ENCODE data around the gene INTS7.
"Not testable (repeated sequence)": the region's sequence is repeated elsewhere in the genome, so short reads cannot be mapped to it uniquely, and the experiment has no call there.

INTS7 gene

DNA sequence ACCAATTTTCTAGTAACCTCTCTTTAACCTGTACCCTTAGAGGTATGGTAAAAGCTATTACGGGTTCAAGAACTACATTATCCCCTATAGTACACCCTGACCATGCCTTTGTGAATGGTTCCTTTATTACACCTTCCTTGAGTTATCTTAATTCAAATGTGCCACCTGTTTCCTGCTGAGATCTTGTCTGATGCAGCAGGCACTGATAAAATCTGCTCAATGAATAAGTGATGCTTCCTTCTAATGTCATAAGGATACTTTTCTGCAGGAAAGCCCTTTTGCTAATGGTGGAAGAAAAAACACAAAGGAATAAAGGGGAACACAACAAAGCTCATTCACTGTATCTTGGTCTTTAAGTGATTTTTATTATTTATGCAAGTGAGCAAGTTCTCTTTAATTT is 25.8 kb downstream of the INTS7 start:
- Histone ChIP-seq H3K4me1 (ENCODE audit: control insufficient read depth in 1 of 2, insufficient read depth in 1 of 2, low read depth in 1 of 2, low read length in 1 of 2) (peaks cover 5 to 6% of the 10 kb centered on the region in 2 experiments), H3K27ac (no peak overlapping the region), H3K4me3 (ENCODE audit: low read depth in 1 of 2, low read length in 1 of 2) (no peak overlapping the region), H3K9me3 (no peaks in the 10 kb centered on the region), H3K27me3 (no peaks in the 10 kb centered on the region), H3K36me3 (peaks cover 22% of the 10 kb centered on the region)
- TF ChIP-seq, protein P1, sequence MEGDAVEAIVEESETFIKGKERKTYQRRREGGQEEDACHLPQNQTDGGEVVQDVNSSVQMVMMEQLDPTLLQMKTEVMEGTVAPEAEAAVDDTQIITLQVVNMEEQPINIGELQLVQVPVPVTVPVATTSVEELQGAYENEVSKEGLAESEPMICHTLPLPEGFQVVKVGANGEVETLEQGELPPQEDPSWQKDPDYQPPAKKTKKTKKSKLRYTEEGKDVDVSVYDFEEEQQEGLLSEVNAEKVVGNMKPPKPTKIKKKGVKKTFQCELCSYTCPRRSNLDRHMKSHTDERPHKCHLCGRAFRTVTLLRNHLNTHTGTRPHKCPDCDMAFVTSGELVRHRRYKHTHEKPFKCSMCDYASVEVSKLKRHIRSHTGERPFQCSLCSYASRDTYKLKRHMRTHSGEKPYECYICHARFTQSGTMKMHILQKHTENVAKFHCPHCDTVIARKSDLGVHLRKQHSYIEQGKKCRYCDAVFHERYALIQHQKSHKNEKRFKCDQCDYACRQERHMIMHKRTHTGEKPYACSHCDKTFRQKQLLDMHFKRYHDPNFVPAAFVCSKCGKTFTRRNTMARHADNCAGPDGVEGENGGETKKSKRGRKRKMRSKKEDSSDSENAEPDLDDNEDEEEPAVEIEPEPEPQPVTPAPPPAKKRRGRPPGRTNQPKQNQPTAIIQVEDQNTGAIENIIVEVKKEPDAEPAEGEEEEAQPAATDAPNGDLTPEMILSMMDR (IDR thresholded peaks at IDR 0.05): no peak

DNA sequence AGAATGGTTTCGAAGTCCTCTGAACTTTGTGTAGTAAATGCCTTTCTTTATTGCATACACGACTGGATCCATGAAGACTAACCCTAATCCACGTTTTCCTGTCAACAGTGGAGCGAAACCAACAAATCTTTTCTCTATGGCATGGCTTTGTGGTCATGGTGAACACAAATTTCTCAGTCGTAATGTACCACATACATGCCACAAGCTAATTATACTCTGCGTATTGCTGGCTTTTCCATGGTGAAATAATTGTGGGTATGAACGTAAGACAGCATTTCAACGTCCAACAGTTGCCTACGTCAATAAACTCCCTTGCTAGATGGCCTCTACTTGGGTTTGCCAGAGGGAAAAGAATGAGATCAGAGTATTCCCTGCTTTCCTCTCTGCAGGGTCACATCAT is 27.5 kb downstream of the INTS7 start:
- Histone ChIP-seq H3K27me3 (no peaks in the 10 kb centered on the region), H3K4me3 (ENCODE audit: low read depth in 1 of 2, low read length in 1 of 2) (no peak overlapping the region), H3K36me3 (peaks cover 22% of the 10 kb centered on the region), H3K4me1 (ENCODE audit: control insufficient read depth in 1 of 2, insufficient read depth in 1 of 2, low read depth in 1 of 2, low read length in 1 of 2) (no peaks in the 10 kb centered on the region), H3K27ac (no peak overlapping the region), H3K9me3 (no peaks in the 10 kb centered on the region)
- TF ChIP-seq, protein P1 (IDR thresholded peaks at IDR 0.05): no peak

DNA sequence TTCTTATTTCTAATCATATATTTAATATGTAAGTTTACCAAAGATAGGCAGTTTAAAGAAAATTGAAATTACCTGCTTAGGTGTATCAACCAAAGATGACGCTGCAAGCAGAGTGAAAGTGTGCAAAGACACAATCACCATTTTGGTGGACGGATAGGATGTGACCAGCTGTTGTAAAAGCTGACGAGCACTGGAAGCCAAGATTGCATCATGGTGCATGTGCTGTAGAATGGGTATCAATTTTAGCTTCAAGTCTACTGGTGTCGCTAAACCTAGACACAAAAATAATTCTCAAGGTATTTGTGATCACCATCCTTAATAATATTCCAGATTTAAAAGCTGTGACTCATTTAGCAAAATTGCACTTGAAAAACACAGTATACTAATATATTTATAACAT is 28.2 kb downstream of the INTS7 start:
- TF ChIP-seq, protein P1 (IDR thresholded peaks at IDR 0.05): no peak
- no peak overlapping the region for H3K4me3 ChIP-seq (ENCODE audit: low read depth in 1 of 2, low read length in 1 of 2)
- no peak overlapping the region for H3K27ac ChIP-seq
- H3K27me3 ChIP-seq: no peaks in the 10 kb centered on the region
- H3K4me1 ChIP-seq (ENCODE audit: control insufficient read depth in 1 of 2, insufficient read depth in 1 of 2, low read depth in 1 of 2, low read length in 1 of 2): no peaks in the 10 kb centered on the region
- H3K9me3 ChIP-seq: no peaks in the 10 kb centered on the region
- peaks cover 22% of the 10 kb centered on the region for H3K36me3 ChIP-seq

DNA sequence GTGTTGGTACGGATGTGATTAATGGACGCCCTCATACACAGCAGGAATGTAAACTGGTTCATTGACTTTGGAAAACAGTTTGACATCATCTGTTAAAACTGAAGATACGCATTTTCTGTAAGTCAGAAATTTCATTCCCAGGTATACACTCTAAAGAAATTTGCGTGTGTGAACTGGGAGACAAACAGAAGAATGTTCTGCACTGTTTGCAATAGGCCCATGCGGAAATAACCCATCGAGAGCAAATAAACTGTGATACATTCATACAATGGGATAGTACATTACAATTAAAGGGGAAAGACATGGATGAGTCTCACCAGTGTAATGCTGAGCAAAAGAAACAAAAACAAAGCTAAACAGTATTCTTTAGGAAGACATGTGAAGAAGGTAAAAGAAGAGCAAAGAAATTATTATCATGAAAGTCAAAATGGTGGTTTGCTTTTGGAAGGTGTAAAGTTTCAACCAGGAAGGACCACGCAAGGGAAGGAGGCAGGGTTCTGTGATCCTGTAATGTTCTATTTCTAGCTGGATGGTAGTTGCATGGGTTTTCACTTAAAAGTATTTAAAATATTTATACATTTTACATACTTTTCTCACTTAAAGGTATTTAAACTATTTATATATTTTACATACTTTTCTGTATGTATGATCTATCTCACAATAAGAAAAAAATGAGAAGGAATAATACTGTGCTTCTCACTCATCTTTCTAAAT is 30.3 kb downstream of the INTS7 start:
- no peak overlapping the region for H3K4me3 ChIP-seq (ENCODE audit: low read depth in 1 of 2, low read length in 1 of 2)
- no peaks in the 10 kb centered on the region for H3K4me1 ChIP-seq (ENCODE audit: control insufficient read depth in 1 of 2, insufficient read depth in 1 of 2, low read depth in 1 of 2, low read length in 1 of 2)
- no peaks in the 10 kb centered on the region for H3K9me3 ChIP-seq
- TF ChIP-seq, protein P1 (IDR thresholded peaks at IDR 0.05): no peak
- H3K36me3 ChIP-seq: peaks cover 18% of the 10 kb centered on the region
- H3K27ac ChIP-seq: no peak overlapping the region
- H3K27me3 ChIP-seq: no peaks in the 10 kb centered on the region

DNA sequence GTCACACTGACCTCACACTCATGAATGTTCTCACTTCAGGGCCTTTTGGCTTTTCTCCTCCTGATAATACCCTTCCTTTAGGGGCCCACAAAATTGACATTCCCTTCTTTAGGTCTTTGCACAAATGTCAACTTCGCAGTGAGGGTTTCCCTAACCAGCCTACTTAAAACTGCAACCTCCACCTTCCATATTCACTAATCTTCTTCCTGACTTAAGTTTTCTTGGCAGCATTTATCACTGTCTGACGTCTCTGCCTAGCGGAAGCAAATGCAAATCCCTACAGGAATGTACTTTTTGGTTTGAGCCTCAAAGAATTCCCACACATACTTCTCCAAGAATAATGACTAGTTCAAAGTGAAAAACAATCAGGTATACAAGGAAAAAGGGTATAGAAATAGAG is 32.8 kb downstream of the INTS7 start:
- TF ChIP-seq, protein P1 (IDR thresholded peaks at IDR 0.05): no peak
- Histone ChIP-seq H3K9me3 (no peaks in the 10 kb centered on the region), H3K27ac (no peak overlapping the region), H3K36me3 (peaks cover 11% of the 10 kb centered on the region), H3K4me3 (ENCODE audit: low read depth in 1 of 2, low read length in 1 of 2) (no peak overlapping the region), H3K4me1 (ENCODE audit: control insufficient read depth in 1 of 2, insufficient read depth in 1 of 2, low read depth in 1 of 2, low read length in 1 of 2) (no peaks in the 10 kb centered on the region), H3K27me3 (no peaks in the 10 kb centered on the region)

DNA sequence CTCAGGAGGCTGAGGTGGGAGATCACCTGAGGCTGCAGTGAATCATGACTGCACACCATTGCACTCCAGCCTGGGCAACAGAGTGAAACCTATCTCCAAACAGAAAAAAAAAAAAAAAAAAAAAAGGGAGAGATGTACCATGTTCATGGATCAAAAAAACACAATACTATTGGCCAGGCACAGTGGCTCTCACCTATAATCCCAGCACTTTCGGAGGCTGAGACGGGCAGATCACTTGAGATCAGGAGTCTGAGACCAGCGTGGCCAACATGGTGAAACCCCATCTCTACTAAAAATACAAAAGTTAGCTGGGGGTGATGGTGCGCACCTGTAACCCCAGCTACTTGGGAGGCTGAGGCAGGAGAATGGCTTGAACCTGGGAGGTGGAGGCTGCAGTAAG is 37.9 kb downstream of the INTS7 start:
- not testable (repeated sequence) for H3K27me3 ChIP-seq; H3K27ac ChIP-seq; H3K36me3 ChIP-seq; H3K4me1 ChIP-seq (ENCODE audit: control insufficient read depth in 1 of 2, insufficient read depth in 1 of 2, low read depth in 1 of 2, low read length in 1 of 2); H3K9me3 ChIP-seq; H3K4me3 ChIP-seq (ENCODE audit: low read depth in 1 of 2, low read length in 1 of 2)

Data from neutrophil (primary cell).